Muscle of back (tissue), 13 donors: ENCODE measurements around the gene EFNA4. TPM values are rescaled to one million over a fixed set of nuclear protein-coding genes. Genes with fewer than 3 reads are reported as not detected.
A peak's percentile ranks its signal among the peaks of the same experiment; 100 is the strongest.

Experiments used
- DNase-seq, 3 donors: peaks; one replicate each; pipeline versions ENCODE4 v3.0.0 to v3.0.0-alpha.2; 2013
- long read RNA-seq, 9 donors: transcript quantifications; one replicate each; lab custom pipeline, GENCODE V29; 2026
- polyA plus RNA-seq, 10 donors: library from polyadenylated mRNA; unstranded; fragments of 120-200 nt; gene quantifications; one replicate each; pipeline ENCODE4 v1.2.1, GENCODE V29; 2013; ENCODE audit not compliant: insufficient read length in 10 of 10

Gene EFNA4
- polyA plus RNA-seq: 10 to 100 TPM in 1 of 10 donors, 1 to 10 TPM in 9; 5.1 to 10.2 (median 7.0) TPM
- long read RNA-seq, donor 1, partial matches to known transcripts: 0 of 3 reads
- long read RNA-seq, donor 1, other reads (novel, unspliced or antisense): 0 of 3 reads
- long read RNA-seq, donor 2, partial matches to known transcripts: 0 of 2 reads
- long read RNA-seq, donor 2, other reads (novel, unspliced or antisense): 0 of 2 reads
- long read RNA-seq, donor 3: 0 reads
- long read RNA-seq, donor 4: 0 reads
- long read RNA-seq, donor 5, partial matches to known transcripts: 0 of 2 reads
- long read RNA-seq, donor 5, other reads (novel, unspliced or antisense): 0 of 2 reads
- long read RNA-seq, donor 6, partial matches to known transcripts: 0 of 2 reads
- long read RNA-seq, donor 6, other reads (novel, unspliced or antisense): 0 of 2 reads
- long read RNA-seq, donor 7, partial matches to known transcripts: 0 of 2 reads
- long read RNA-seq, donor 7, other reads (novel, unspliced or antisense): 0 of 2 reads
- long read RNA-seq, donor 8: 0 reads
- long read RNA-seq, donor 9, partial matches to known transcripts: 0 of 1 reads
- long read RNA-seq, donor 9, other reads (novel, unspliced or antisense): 0 of 1 reads

GRCh38 chr1:155063550-155064110, at the start of gene EFNA4:
Gene EFNA4, plus strand, starts transcription at chr1:155063740. Its CDS starts 84 bp downstream, at chr1:155063824.
- DNase-seq: peak; percentile 81 to 95 (median 89)

GRCh38 chr1:155014709-155015508, 48.6 kb upstream of the EFNA4 start:
- DNase-seq: no peak

GRCh38 chr1:155015527-155016230, 47.9 kb upstream of the EFNA4 start:
- DNase-seq: no peak

- DNase-seq: no peak
Measured at GRCh38 chr1:155016231-155016831, 47.2 kb upstream of the EFNA4 start.

- peak; percentile 85 to 96 (median 89) for DNase-seq
Measured at GRCh38 chr1:155017041-155017945, 46.2 kb upstream of the EFNA4 start.

- no peak for DNase-seq
Measured at GRCh38 chr1:155017946-155018316, 45.6 kb upstream of the EFNA4 start.

- no peak for DNase-seq
Measured at GRCh38 chr1:155018617-155019348, 44.8 kb upstream of the EFNA4 start.

GRCh38 chr1:155019377-155020245, 43.9 kb upstream of the EFNA4 start:
- DNase-seq: no peak

GRCh38 chr1:155022136-155022926, 41.2 kb upstream of the EFNA4 start:
- no peak for DNase-seq

GRCh38 chr1:155022927-155023236, 40.7 kb upstream of the EFNA4 start:
- DNase-seq: no peak

- no peak for DNase-seq
Measured at GRCh38 chr1:155023627-155024026, 39.9 kb upstream of the EFNA4 start.

GRCh38 chr1:155024315-155024714, 39.2 kb upstream of the EFNA4 start:
- no peak for DNase-seq

GRCh38 chr1:155026154-155026553, 37.4 kb upstream of the EFNA4 start:
- no peak for DNase-seq

GRCh38 chr1:155026588-155026987, 37.0 kb upstream of the EFNA4 start:
- no peak for DNase-seq

- DNase-seq: no peak
Measured at GRCh38 chr1:155029513-155030242, 33.9 kb upstream of the EFNA4 start.

GRCh38 chr1:155030243-155030795, 33.2 kb upstream of the EFNA4 start:
- no peak for DNase-seq
